Superior temporal gyrus (tissue), 1 donor: ENCODE measurements around the gene PILRA.
"Not testable (repeated sequence)": the region's sequence is repeated elsewhere in the genome, so short reads cannot be mapped to it uniquely, and the experiment has no call there.

Experiments used
- DNase-seq: peaks from one replicate; pipeline ENCODE4 v3.0.0-alpha.2; 2016; ENCODE audit errors: extremely low spot score

The PILRA gene

DNA sequence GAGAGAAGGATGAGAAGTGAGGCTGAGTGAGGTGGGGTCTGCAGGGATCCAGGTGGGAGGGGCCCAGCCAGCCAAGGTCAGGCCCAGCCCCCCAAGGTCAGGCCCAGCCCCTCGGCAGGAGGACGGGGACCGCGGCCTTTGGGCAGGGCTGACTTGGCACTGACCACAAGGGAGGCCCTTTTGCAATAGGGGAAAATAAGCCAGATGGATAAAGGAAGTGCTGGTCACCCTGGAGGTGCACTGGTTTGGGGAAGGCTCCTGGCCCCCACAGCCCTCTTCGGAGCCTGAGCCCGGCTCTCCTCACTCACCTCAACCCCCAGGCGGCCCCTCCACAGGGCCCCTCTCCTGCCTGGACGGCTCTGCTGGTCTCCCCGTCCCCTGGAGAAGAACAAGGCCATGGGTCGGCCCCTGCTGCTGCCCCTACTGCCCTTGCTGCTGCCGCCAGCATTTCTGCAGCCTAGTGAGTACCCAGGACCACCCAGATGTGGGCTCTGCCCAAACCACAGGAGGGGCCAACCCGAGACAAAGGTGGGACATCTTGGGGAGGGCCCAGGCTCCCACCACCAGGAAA lies at the start of gene PILRA:
TSS of gene PILRA (plus strand) at position 227 of the 571 bp plus-strand sequence. CDS start at position 397, 170 bp downstream.
- DNase-seq: no peak

DNA sequence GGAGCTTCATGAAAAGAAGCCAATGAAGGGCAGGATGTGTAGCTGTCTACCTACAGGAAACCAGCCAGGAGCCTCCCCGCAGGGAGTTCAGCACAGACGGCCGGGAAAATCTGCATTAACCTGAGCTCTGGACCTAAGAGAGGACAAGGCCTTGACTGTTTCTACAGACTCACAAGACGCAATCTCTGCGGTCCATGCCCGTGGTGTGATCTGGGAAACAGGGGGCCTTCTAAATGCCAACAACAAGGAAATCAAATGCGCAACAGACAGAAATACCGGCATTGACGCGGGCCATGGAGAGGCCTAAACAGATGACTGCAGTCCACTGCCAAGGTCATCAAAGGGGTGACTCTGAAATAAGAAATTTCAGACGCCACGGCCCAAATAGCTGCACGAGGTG lies 49.1 kb upstream of the PILRA start:
- DNase-seq: not testable (repeated sequence)

DNA sequence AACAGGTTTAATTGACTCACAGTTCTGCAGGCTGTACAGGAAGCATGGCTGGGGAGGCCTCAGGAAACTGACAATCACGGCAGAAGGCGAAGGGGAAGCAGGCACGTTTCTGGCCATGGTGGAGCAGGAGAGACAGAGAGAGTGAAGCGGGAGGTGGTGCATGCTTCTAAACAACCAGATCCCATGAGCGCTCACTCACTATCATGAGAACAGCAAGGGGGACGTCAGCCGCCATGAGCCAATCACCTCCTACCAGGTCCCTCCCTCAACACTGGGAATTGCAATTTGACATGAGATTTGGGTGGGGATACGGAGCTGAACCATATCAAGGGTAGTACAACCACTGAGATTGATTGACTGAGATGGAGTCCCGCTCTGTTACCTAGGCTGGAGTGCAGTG lies 47.6 kb upstream of the PILRA start:
- not testable (repeated sequence) for DNase-seq

- not testable (repeated sequence) for DNase-seq
Observed at GRCh38 chr7:100326914-100327313, 46.4 kb upstream of the PILRA start.

- peak; percentile 91 for DNase-seq
Observed at GRCh38 chr7:100335566-100336466, 37.5 kb upstream of the PILRA start.

DNA sequence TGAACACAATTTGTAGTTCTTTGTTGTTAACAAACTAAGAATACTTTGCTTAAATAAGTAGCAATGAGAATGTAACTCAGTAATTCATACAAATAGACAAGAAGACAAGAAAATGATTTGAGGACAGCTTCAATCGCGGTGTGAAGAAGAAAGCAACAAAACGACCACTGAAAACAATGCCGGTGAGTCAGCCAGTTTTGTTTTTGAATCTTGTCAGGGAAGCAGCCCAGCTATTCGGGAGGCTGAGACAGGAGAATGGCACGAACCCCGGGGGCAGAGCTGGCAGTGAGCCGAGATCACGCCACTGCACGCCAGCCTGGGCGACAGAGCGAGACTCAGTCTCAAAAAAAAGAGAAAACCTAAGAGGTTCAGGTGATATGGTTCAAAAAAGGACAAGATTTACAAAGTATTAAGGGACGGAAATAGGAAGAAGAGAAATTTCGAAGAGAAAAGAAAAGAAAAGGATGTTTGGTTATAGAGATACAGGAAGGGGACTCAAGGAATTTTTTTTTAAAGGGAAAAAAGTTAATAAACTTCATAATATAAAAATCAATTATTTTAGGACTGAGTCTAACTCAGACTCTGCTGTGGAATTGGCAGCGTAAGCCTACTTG lies 35.1 kb upstream of the PILRA start:
- DNase-seq: not testable (repeated sequence)

DNA sequence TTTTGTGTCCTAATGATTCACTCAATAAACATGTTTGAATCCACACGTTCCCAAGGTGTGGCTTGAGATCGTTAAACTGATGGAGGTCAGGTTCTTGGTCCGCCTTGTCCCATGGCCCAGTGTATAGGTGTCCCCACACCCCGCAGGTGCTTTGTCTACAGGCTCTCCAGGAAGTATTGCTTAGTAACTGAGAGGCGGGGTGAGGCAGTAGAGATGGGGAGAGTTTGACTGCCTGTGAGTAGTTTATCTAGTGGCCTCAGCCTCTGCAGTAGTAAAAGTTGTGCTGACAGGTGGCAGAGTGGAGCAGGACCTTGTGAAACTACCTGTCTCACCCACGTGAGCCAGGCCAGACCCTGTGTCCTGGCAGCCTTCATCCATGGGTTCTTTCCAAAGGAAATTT lies 32.0 kb upstream of the PILRA start:
- not testable (repeated sequence) for DNase-seq

- no peak for DNase-seq
Observed at GRCh38 chr7:100342765-100343164, 30.5 kb upstream of the PILRA start.

DNA sequence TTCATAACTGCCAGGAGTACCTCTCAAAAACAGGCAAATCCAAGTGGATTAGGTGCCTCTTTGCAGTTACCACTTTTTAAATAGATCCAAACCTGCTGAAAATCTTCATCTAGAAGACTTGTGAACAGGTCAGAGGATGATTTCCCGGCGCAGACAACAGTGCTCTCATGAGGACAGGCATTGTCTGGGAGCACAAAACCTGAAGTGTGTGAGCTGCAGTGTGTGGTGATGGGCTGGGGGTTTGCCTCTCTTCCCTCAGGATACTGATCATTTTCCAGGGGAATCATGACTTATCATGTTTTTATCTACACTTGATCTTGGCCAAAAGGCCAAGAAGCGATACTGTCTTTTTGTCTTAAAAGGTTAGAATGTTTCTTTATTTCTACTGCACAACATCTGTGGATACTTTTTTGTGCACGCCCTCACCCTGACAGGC lies 29.1 kb upstream of the PILRA start:
- not testable (repeated sequence) for DNase-seq

DNA sequence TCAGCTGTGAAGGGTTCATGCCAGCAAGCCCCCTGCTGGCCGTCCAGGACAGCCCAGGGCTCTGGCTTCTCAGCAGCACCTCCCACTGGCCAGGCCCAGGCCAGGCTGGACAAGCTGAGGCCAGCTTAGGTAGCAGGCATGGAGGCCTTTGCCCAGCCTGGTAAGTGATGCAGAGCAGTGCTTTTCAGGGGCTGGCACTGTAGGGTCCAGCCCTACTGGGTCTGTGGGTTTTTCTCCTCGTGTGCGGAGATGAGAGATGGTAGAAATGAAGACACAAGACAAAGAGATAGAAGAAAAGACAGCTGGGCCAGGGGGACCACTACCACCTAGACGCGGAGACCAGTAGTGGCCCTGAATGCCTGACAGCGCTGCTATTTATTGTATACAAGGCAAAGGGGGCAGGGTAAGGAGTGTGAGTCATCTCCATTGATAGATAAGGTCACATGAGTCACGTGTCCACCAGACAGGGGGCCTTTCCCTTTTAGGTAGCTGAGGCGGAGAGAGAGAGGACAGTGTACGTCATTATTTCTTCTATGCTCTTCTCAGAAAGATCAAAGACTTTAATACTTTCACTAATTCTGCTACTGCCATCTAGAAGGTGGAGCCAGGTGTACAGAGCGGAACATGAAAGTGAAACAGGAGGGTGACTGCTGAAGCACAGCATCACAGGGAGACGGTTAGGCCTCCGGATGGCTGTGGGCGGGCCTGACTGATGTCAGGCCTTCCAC lies 28.6 kb upstream of the PILRA start:
- DNase-seq: not testable (repeated sequence)

DNA sequence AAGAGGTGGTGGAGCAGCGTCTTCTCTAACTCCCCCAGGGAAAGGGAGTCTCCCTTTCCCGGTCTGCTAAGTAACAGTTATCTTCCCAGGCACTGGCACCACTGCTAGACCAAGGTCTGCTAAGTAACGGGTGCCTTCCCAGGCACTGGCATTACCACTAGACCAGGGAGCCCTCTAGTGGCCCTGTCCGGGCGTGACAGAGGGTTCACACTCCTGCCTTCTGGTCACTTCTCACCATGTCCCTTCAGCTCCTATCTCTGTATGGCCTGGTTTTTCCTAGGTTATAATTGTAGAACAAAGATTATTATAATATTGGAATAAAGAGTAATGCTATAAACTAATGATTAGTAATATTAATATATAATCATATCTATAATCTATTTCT lies 28.0 kb upstream of the PILRA start:
- peak; percentile 71 for DNase-seq

DNA sequence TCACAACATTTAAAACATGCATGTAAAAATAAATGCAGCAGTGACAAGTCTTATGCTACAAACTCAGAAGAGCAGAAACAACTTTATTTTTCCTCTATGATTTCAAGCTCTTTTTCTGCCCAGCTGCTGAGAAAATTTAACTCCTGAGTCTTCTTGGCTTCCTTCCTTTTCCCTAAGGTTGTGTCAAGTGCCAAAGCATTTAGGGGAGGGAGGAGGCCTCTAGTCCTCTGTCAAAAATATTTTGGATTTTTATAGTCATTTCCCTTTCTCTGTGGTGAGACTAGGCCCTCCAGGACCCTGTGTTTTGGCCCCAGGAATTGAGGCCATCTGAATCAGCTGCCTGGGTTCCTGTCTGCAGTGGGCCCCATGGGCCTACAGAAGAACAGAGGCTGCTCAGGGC lies 26.4 kb upstream of the PILRA start:
- DNase-seq: no peak

- no peak for DNase-seq
Observed at GRCh38 chr7:100348805-100349204, 24.5 kb upstream of the PILRA start.

DNA sequence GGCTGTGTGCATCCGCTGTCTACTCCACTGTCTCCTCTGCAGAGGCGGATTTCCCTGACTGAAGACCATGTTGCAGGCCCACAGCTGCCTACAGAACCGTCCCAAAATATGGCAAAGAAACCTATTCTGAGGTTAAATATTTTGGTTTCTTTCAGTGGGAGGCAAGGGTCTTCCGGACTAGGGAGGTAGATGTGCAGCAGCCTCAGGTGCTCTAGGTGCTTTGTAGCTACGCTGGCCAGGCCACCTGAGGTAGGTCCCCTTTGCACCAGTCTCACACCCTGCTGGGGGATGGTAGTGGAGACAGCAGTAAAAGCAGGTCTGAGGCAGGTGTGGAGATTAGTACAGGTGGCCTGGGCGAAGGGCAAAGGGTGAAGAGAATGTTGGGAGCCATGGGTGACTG lies 23.5 kb upstream of the PILRA start:
- DNase-seq: no peak

DNA sequence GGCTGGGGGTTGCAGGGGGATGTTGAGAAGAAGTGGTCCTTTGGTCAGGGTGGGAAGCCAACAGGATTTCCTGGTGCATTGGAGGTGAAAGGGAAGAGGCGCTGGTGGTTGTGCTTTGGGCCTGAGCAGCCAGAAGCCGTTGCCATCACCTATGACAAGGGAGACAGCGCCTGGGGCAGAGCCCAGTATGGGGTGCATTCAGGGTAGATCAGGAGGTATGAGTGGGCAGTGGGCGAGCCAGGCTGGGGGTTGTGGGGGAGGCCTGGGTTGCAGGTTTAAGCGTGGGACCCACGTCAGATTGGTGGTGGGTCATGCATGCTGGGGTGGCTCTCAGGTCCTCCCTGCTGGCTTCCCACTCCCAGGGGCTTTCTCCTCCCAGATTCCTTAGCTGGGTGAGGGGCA lies 21.6 kb upstream of the PILRA start:
- DNase-seq: no peak

GRCh38 chr7:100352230-100352781 lies 21.0 kb upstream of the PILRA start:
- not testable (repeated sequence) for DNase-seq

DNA sequence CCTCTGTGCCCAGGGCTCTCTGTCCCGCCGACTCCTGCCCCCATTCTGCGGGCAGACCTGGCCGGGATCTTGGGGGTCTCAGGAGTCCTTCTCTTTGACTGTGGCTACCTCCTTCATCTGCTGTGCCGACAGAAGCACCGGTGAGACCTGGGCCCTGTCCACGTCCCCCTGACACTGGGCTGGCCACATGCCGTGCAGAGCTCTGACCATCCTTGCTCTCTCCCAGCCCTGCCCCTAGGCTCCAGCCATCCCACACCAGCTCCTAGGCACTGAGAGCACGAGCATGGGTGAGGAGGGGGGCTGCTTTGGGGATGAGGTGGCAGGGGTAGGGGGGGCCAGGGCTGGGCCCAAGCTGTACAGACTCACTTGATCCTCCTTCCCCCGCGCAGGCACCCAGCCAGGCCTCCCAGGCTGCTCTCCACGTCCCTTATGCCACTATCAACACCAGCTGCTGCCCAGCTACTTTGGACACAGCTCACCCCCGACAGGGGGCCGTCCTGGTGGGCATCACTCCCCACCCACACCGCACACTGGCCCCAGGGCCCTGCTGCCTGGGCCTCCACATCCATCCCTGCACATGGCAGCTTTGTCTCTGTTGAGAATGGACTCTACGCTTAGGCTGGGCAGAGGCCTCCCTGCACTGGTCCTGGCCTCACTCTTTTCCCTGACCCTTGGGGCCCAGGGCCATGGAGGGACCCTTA lies 20.2 kb upstream of the PILRA start:
- DNase-seq: no peak

DNA sequence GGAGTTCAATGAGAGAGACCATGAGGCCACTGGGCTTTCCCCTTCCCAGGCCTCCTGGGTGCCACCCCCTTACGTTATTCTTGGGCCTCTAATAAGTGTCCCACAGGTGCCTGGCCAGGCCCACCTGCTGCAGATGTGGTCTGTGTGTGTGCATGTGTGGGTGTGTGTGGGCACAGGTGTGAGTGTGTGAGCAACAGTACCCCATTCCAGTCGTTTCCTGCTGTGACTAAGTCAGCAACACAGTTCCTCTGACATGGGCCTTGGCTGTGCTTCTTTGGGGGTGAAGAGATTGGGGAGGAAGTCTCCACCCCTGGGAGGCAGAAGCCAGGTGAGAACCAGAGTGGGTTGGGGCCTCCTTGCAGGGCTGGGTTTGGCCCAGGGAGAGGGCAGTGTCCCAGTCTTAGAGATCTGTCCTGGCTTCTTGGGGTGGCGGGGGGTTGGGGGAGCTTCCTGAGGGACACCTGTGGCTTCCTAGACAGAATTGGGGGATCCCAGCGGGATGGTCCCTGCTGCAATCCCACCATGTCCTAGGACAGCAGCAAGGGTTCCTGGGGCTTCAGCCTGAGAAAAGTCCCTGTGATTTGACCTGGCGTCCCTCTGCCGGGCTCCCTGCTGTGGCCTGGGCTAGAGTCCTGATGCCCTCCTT lies 19.5 kb upstream of the PILRA start:
- DNase-seq: no peak

DNA sequence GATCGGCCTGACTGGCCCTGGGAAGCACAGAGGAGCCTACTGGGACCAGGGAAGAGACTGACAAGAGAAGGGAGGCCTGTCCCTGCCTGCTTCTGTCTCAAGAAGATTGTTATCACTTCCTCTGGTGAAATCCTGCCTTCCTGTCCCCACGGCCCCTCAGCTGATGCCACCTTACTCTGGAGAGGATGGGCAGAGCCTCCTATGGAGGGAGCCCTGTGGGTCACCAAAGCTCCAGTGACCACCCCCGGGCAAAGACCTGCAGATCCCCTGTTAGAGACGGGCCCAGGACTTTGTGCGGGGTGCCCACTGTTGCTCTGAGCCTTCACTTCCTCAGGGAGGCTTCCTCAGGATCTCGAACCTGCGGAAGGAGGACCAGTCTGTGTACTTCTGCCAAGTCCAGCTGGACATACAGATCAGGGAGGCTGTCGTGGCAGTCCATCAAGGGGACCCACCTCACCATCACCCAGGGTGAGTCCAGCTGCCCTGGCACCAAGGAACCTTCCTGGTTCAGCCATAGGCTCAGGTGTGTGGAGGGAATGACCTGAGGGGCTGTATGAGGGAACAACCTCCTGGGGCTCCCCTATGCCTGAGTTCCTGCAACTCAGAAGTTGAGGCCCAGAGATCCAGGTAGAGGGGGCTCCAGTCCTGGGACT lies 16.7 kb upstream of the PILRA start:
- no peak for DNase-seq

DNA sequence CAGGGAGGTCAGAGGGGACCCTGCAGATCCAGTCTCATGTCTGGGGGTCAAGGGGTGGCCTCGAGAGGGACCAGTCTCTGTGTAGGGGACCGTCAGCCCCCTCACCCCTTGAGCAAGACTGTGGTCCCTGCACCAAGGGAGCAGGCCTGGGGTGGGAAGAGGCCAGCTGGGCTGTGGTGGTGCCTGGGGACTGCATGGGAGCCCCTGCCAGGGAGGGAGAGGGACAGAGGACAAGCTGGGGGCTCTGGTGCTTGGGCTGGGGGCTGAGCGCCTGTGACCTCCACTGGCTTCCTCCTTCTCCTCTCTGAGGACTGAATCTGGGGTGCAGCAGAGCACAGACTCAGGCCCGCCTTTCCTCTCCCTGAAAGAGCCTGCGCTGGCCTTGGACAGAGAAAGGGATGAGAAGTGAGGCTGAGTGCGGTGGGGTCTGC lies 16.1 kb upstream of the PILRA start:
- DNase-seq: no peak
